ENCODE data around the gene PSME4. TPM values are rescaled to one million over a fixed set of nuclear protein-coding genes. Genes with fewer than 3 reads are reported as not detected.

Gene PSME4
- total RNA-seq, 1 donor from 2014 or later, result 63.6 TPM

- H3K4me1 ChIP-seq, result no peaks in the 10 kb centered on the region
- H3K4me3 ChIP-seq, result no peak overlapping the region
- no peak for TF ChIP-seq CTCF (IDR thresholded peaks at IDR 0.05; ENCODE audit: borderline replicate concordance)
- H3K9me3 ChIP-seq (replicated peaks), result no peaks in the 10 kb centered on the region
- peaks cover 78% of the 10 kb centered on the region for H3K36me3 ChIP-seq
- intact Hi-C loops (cut with micrococcal nuclease), result no loop called here
- no peak for DNase-seq
- H3K27me3 ChIP-seq (ENCODE audit: low read depth), result no peaks in the 10 kb centered on the region
- no peak overlapping the region for H3K27ac ChIP-seq (replicated peaks)
Observed at GRCh38 chr2:53880756-53881155, 90.0 kb downstream of the PSME4 start.

- Histone ChIP-seq H3K4me3 (no peak overlapping the region), H3K36me3 (peaks cover 75% of the 10 kb centered on the region), H3K27me3 (ENCODE audit: low read depth) (no peaks in the 10 kb centered on the region), H3K4me1 (no peaks in the 10 kb centered on the region), H3K9me3 (replicated peaks) (no peaks in the 10 kb centered on the region), H3K27ac (replicated peaks) (no peak overlapping the region)
- no peak for DNase-seq
- TF ChIP-seq CTCF (IDR thresholded peaks at IDR 0.05; ENCODE audit: borderline replicate concordance), result no peak
- intact Hi-C loops (cut with micrococcal nuclease), result no loop called here
Observed at GRCh38 chr2:53877556-53877955, 93.2 kb downstream of the PSME4 start.

GRCh38 chr2:53877112-53877511, 93.7 kb downstream of the PSME4 start:
- intact Hi-C loops (cut with micrococcal nuclease), result no loop called here
- H3K36me3 ChIP-seq, result peaks cover 73% of the 10 kb centered on the region
- no peak overlapping the region for H3K27ac ChIP-seq (replicated peaks)

GRCh38 chr2:53874401-53874950, 96.3 kb downstream of the PSME4 start:
- TF ChIP-seq CTCF (IDR thresholded peaks at IDR 0.05; ENCODE audit: borderline replicate concordance), result no peak
- no peaks in the 10 kb centered on the region for H3K4me1 ChIP-seq
- no peak for DNase-seq
- H3K9me3 ChIP-seq (replicated peaks), result no peaks in the 10 kb centered on the region
- H3K27ac ChIP-seq (replicated peaks), result no peak overlapping the region
- intact Hi-C loops (cut with micrococcal nuclease), result no loop called here
- peaks cover 69% of the 10 kb centered on the region for H3K36me3 ChIP-seq
- H3K4me3 ChIP-seq, result no peak overlapping the region
- H3K27me3 ChIP-seq (ENCODE audit: low read depth), result no peaks in the 10 kb centered on the region

More at GRCh38 chr2:53877112-53877511, 93.7 kb downstream of the PSME4 start:
- Histone ChIP-seq H3K4me1 (no peaks in the 10 kb centered on the region), H3K9me3 (replicated peaks) (no peaks in the 10 kb centered on the region), H3K4me3 (no peak overlapping the region), H3K27me3 (ENCODE audit: low read depth) (no peaks in the 10 kb centered on the region)
- no peak for DNase-seq
- no peak for TF ChIP-seq CTCF (IDR thresholded peaks at IDR 0.05; ENCODE audit: borderline replicate concordance)

- intact Hi-C loops (cut with micrococcal nuclease), result no loop called here
- no peaks in the 10 kb centered on the region for H3K9me3 ChIP-seq (replicated peaks)
- H3K27me3 ChIP-seq (ENCODE audit: low read depth), result no peaks in the 10 kb centered on the region
- H3K27ac ChIP-seq (replicated peaks), result no peak overlapping the region
- H3K36me3 ChIP-seq, result peaks cover 82% of the 10 kb centered on the region
- no peak for TF ChIP-seq CTCF (IDR thresholded peaks at IDR 0.05; ENCODE audit: borderline replicate concordance)
- DNase-seq, result no peak
- peaks cover 10% of the 10 kb centered on the region for H3K4me1 ChIP-seq
- no peak overlapping the region for H3K4me3 ChIP-seq
Observed at GRCh38 chr2:53867773-53868172, 103.0 kb downstream of the PSME4 start.

All from left ventricle myocardium inferior (tissue), 1 donor.